ENCODE data around the gene MYT1. TPM values are rescaled to one million over a fixed set of nuclear protein-coding genes. Genes with fewer than 3 reads are reported as not detected.
A peak's percentile ranks its signal among the peaks of the same experiment; 100 is the strongest.

The MYT1 gene
- polyA plus RNA-seq, 1 donor = 2.6 TPM

- Histone ChIP-seq H3K4me3 (ENCODE audit: low read length) (no peak overlapping the region), H3K4me1 (ENCODE audit: control insufficient read depth, insufficient read depth, low read length) (no peaks in the 10 kb centered on the region), H3K27ac (ENCODE audit: low read length) (no peak overlapping the region), H3K36me3 (ENCODE audit: control insufficient read depth, insufficient read depth, low read length) (no peaks in the 10 kb centered on the region), H3K27me3 (ENCODE audit: control insufficient read depth, insufficient read depth, low read length) (peaks cover 61% of the 10 kb centered on the region), H3K9me3 (ENCODE audit: control insufficient read depth, low read depth, low read length) (no peaks in the 10 kb centered on the region)
- DNase-seq = no peak
- WGBS (ENCODE audit: insufficient coverage, low lambda C conversion rate) = 60% methylated on average over 1 of the region's 32 CpGs
Observed at GRCh38 chr20:64160526-64161355, 3.5 kb upstream of the MYT1 start.

- 34% methylated on average over 6 of the region's 33 CpGs for WGBS (ENCODE audit: insufficient coverage, low lambda C conversion rate)
- H3K9me3 ChIP-seq (ENCODE audit: control insufficient read depth, low read depth, low read length) = no peaks in the 10 kb centered on the region
- peak; percentile 66 to 80 for DNase-seq
- no peak overlapping the region for H3K4me3 ChIP-seq (ENCODE audit: low read length)
- no peaks in the 10 kb centered on the region for H3K4me1 ChIP-seq (ENCODE audit: control insufficient read depth, insufficient read depth, low read length)
- H3K27me3 ChIP-seq (ENCODE audit: control insufficient read depth, insufficient read depth, low read length) = peaks cover 66% of the 10 kb centered on the region
- H3K36me3 ChIP-seq (ENCODE audit: control insufficient read depth, insufficient read depth, low read length) = no peaks in the 10 kb centered on the region
- no peak overlapping the region for H3K27ac ChIP-seq (ENCODE audit: low read length)
Observed at GRCh38 chr20:64161356-64162238, 2.7 kb upstream of the MYT1 start.

GRCh38 chr20:64162239-64162910 is 1.9 kb upstream of the MYT1 start:
- WGBS (ENCODE audit: insufficient coverage, low lambda C conversion rate) = 75% methylated on average over 2 of the region's 23 CpGs
- H3K4me1 ChIP-seq (ENCODE audit: control insufficient read depth, insufficient read depth, low read length) = no peaks in the 10 kb centered on the region
- DNase-seq = no peak
- H3K27me3 ChIP-seq (ENCODE audit: control insufficient read depth, insufficient read depth, low read length) = peaks cover 67% of the 10 kb centered on the region
- no peak overlapping the region for H3K4me3 ChIP-seq (ENCODE audit: low read length)
- no peak overlapping the region for H3K27ac ChIP-seq (ENCODE audit: low read length)
- no peaks in the 10 kb centered on the region for H3K9me3 ChIP-seq (ENCODE audit: control insufficient read depth, low read depth, low read length)
- H3K36me3 ChIP-seq (ENCODE audit: control insufficient read depth, insufficient read depth, low read length) = no peaks in the 10 kb centered on the region

- Histone ChIP-seq H3K36me3 (ENCODE audit: control insufficient read depth, insufficient read depth, low read length) (no peaks in the 10 kb centered on the region), H3K4me3 (ENCODE audit: low read length) (no peak overlapping the region), H3K27me3 (ENCODE audit: control insufficient read depth, insufficient read depth, low read length) (peaks cover 71% of the 10 kb centered on the region), H3K27ac (ENCODE audit: low read length) (peak overlapping the region; percentile 63), H3K9me3 (ENCODE audit: control insufficient read depth, low read depth, low read length) (no peaks in the 10 kb centered on the region), H3K4me1 (ENCODE audit: control insufficient read depth, insufficient read depth, low read length) (no peaks in the 10 kb centered on the region)
- WGBS (ENCODE audit: insufficient coverage, low lambda C conversion rate) = no CpG with 5 or more reads among the region's 5 CpGs
- DNase-seq = no peak
Observed at GRCh38 chr20:64163776-64164122, 503 bp upstream of the MYT1 start.

GRCh38 chr20:64165866-64166600 is 1.8 kb downstream of the MYT1 start:
- H3K4me3 ChIP-seq (ENCODE audit: low read length) = peak overlapping the region; percentile 6
- DNase-seq = no peak
- peak overlapping the region; percentile 17 for H3K27ac ChIP-seq (ENCODE audit: low read length)
- no peaks in the 10 kb centered on the region for H3K4me1 ChIP-seq (ENCODE audit: control insufficient read depth, insufficient read depth, low read length)
- no peaks in the 10 kb centered on the region for H3K9me3 ChIP-seq (ENCODE audit: control insufficient read depth, low read depth, low read length)
- H3K27me3 ChIP-seq (ENCODE audit: control insufficient read depth, insufficient read depth, low read length) = peaks cover 50% of the 10 kb centered on the region
- no peaks in the 10 kb centered on the region for H3K36me3 ChIP-seq (ENCODE audit: control insufficient read depth, insufficient read depth, low read length)
- no CpG with 5 or more reads among the region's 14 CpGs for WGBS (ENCODE audit: insufficient coverage, low lambda C conversion rate)

- Histone ChIP-seq H3K27ac (ENCODE audit: low read length) (peak overlapping the region; percentile 17), H3K4me3 (ENCODE audit: low read length) (no peak overlapping the region), H3K36me3 (ENCODE audit: control insufficient read depth, insufficient read depth, low read length) (no peaks in the 10 kb centered on the region), H3K9me3 (ENCODE audit: control insufficient read depth, low read depth, low read length) (no peaks in the 10 kb centered on the region), H3K27me3 (ENCODE audit: control insufficient read depth, insufficient read depth, low read length) (peaks cover 42% of the 10 kb centered on the region), H3K4me1 (ENCODE audit: control insufficient read depth, insufficient read depth, low read length) (no peaks in the 10 kb centered on the region)
- no CpG with 5 or more reads among the region's 18 CpGs for WGBS (ENCODE audit: insufficient coverage, low lambda C conversion rate)
- DNase-seq = no peak
Observed at GRCh38 chr20:64166721-64167615, 2.7 kb downstream of the MYT1 start.

GRCh38 chr20:64167676-64168075 is 3.4 kb downstream of the MYT1 start:
- H3K4me1 ChIP-seq (ENCODE audit: control insufficient read depth, insufficient read depth, low read length) = no peaks in the 10 kb centered on the region
- no peak overlapping the region for H3K27ac ChIP-seq (ENCODE audit: low read length)
- no peak overlapping the region for H3K4me3 ChIP-seq (ENCODE audit: low read length)
- no peak for DNase-seq
- no peaks in the 10 kb centered on the region for H3K9me3 ChIP-seq (ENCODE audit: control insufficient read depth, low read depth, low read length)
- no CpG with 5 or more reads among the region's 11 CpGs for WGBS (ENCODE audit: insufficient coverage, low lambda C conversion rate)
- H3K27me3 ChIP-seq (ENCODE audit: control insufficient read depth, insufficient read depth, low read length) = peaks cover 35% of the 10 kb centered on the region
- H3K36me3 ChIP-seq (ENCODE audit: control insufficient read depth, insufficient read depth, low read length) = no peaks in the 10 kb centered on the region

GRCh38 chr20:64168381-64169090 is 4.3 kb downstream of the MYT1 start:
- no peak for DNase-seq
- peaks cover 28% of the 10 kb centered on the region for H3K27me3 ChIP-seq (ENCODE audit: control insufficient read depth, insufficient read depth, low read length)
- no peak overlapping the region for H3K4me3 ChIP-seq (ENCODE audit: low read length)
- H3K4me1 ChIP-seq (ENCODE audit: control insufficient read depth, insufficient read depth, low read length) = no peaks in the 10 kb centered on the region
- H3K9me3 ChIP-seq (ENCODE audit: control insufficient read depth, low read depth, low read length) = no peaks in the 10 kb centered on the region
- no peak overlapping the region for H3K27ac ChIP-seq (ENCODE audit: low read length)
- no peaks in the 10 kb centered on the region for H3K36me3 ChIP-seq (ENCODE audit: control insufficient read depth, insufficient read depth, low read length)
- WGBS (ENCODE audit: insufficient coverage, low lambda C conversion rate) = 100% methylated on average over 2 of the region's 12 CpGs

- peaks cover 24% of the 10 kb centered on the region for H3K27me3 ChIP-seq (ENCODE audit: control insufficient read depth, insufficient read depth, low read length)
- no peak for DNase-seq
- WGBS (ENCODE audit: insufficient coverage, low lambda C conversion rate) = no CpG with 5 or more reads among the region's 10 CpGs
- H3K36me3 ChIP-seq (ENCODE audit: control insufficient read depth, insufficient read depth, low read length) = no peaks in the 10 kb centered on the region
- no peaks in the 10 kb centered on the region for H3K4me1 ChIP-seq (ENCODE audit: control insufficient read depth, insufficient read depth, low read length)
- no peak overlapping the region for H3K4me3 ChIP-seq (ENCODE audit: low read length)
- H3K27ac ChIP-seq (ENCODE audit: low read length) = no peak overlapping the region
- H3K9me3 ChIP-seq (ENCODE audit: control insufficient read depth, low read depth, low read length) = no peaks in the 10 kb centered on the region
Observed at GRCh38 chr20:64169091-64169560, 4.9 kb downstream of the MYT1 start.

Measured in large intestine (tissue), 3 donors.